HG03039 (cell line): ENCODE measurements around the gene FRMD4B.

Experiments used
- ATAC-seq: cut with Tn5 transposase; IDR thresholded peaks from one replicate; pipeline ENCODE4 v1.9.1; 2021; ENCODE audit warnings: mild to moderate bottlenecking, moderate library complexity; ENCODE audit not compliant: unreplicated experiment

FRMD4B gene

GRCh38 chr3:69142797-69143454 lies 243.0 kb downstream of the FRMD4B start:
- no peak for ATAC-seq

GRCh38 chr3:69142090-69142489 lies 243.8 kb downstream of the FRMD4B start:
- no peak for ATAC-seq

GRCh38 chr3:69141313-69141712 lies 244.6 kb downstream of the FRMD4B start:
- ATAC-seq, result no peak

- no peak for ATAC-seq
These were observed 248.5 kb downstream of the FRMD4B start for GRCh38 chr3:69137412-69137811.

GRCh38 chr3:69137005-69137404 lies 248.9 kb downstream of the FRMD4B start:
- no peak for ATAC-seq

- ATAC-seq, result peak; percentile 93
These were observed 255.2 kb downstream of the FRMD4B start for GRCh38 chr3:69130689-69131088.

GRCh38 chr3:69129531-69129930 lies 256.4 kb downstream of the FRMD4B start:
- ATAC-seq, result no peak

- no peak for ATAC-seq
These were observed 257.4 kb downstream of the FRMD4B start for GRCh38 chr3:69128509-69128908.

- no peak for ATAC-seq
These were observed 258.9 kb downstream of the FRMD4B start for GRCh38 chr3:69126999-69127398.

- ATAC-seq, result no peak
These were observed 259.7 kb downstream of the FRMD4B start for GRCh38 chr3:69126216-69126615.

- ATAC-seq, result no peak
These were observed 263.5 kb downstream of the FRMD4B start, which contains the start of gene LMOD3 for GRCh38 chr3:69122403-69122802. Gene LMOD3 (minus strand): TSS chr3:69122595. CDS start chr3:69122386, 209 bp downstream.

- no peak for ATAC-seq
These were observed 263.9 kb downstream of the FRMD4B start for GRCh38 chr3:69121950-69122349.

GRCh38 chr3:69121513-69121912 lies 264.4 kb downstream of the FRMD4B start:
- no peak for ATAC-seq

GRCh38 chr3:69120879-69121464 lies 264.9 kb downstream of the FRMD4B start:
- ATAC-seq, result peak; percentile 68
